ENCODE data around the gene BLMH. TPM values are rescaled to one million over a fixed set of nuclear protein-coding genes. Genes with fewer than 3 reads are reported as not detected.

The BLMH gene
- total RNA-seq, 1 donor from 2014 or later, result 49.5 TPM

- Mint-ChIP-seq H3K9me3 (ENCODE audit: low read depth) (no peaks in the 10 kb centered on the region), H3K27me3 (ENCODE audit: low read depth) (peaks cover 5% of the 10 kb centered on the region), H3K4me3 (ENCODE audit: unreplicated experiment) (no peak overlapping the region), H3K36me3 (ENCODE audit: low read depth) (no peaks in the 10 kb centered on the region), H3K27ac (ENCODE audit: unreplicated experiment) (no peak overlapping the region), H3K4me1 (ENCODE audit: low read depth) (peaks cover 12% of the 10 kb centered on the region)
- DNase-seq (ENCODE audit: low spot score), result no peak
- no peak for TF ChIP-seq CTCF (IDR thresholded peaks at IDR 0.05)
These were observed 33.0 kb upstream of the BLMH start for GRCh38 chr17:30324723-30325122.

GRCh38 chr17:30323895-30324319 lies 32.2 kb upstream of the BLMH start:
- no peak overlapping the region for H3K4me3 Mint-ChIP-seq (ENCODE audit: unreplicated experiment)
- no peaks in the 10 kb centered on the region for H3K9me3 Mint-ChIP-seq (ENCODE audit: low read depth)
- H3K27me3 Mint-ChIP-seq (ENCODE audit: low read depth), result peaks cover 4% of the 10 kb centered on the region
- H3K27ac Mint-ChIP-seq (ENCODE audit: unreplicated experiment), result no peak overlapping the region
- TF ChIP-seq CTCF (IDR thresholded peaks at IDR 0.05), result no peak
- peaks cover 12% of the 10 kb centered on the region for H3K4me1 Mint-ChIP-seq (ENCODE audit: low read depth)
- DNase-seq (ENCODE audit: low spot score), result no peak
- no peaks in the 10 kb centered on the region for H3K36me3 Mint-ChIP-seq (ENCODE audit: low read depth)

- peaks cover 4% of the 10 kb centered on the region for H3K27me3 Mint-ChIP-seq (ENCODE audit: low read depth)
- no peak for TF ChIP-seq CTCF (IDR thresholded peaks at IDR 0.05)
- H3K9me3 Mint-ChIP-seq (ENCODE audit: low read depth), result no peaks in the 10 kb centered on the region
- H3K4me1 Mint-ChIP-seq (ENCODE audit: low read depth), result peaks cover 12% of the 10 kb centered on the region
- H3K27ac Mint-ChIP-seq (ENCODE audit: unreplicated experiment), result peak overlapping the region; percentile 53
- H3K36me3 Mint-ChIP-seq (ENCODE audit: low read depth), result no peaks in the 10 kb centered on the region
- no peak for DNase-seq (ENCODE audit: low spot score)
- no peak overlapping the region for H3K4me3 Mint-ChIP-seq (ENCODE audit: unreplicated experiment)
These were observed 31.6 kb upstream of the BLMH start for GRCh38 chr17:30323262-30323894.

- TF ChIP-seq CTCF (IDR thresholded peaks at IDR 0.05), result no peak
- H3K4me1 Mint-ChIP-seq (ENCODE audit: low read depth), result peaks cover 16% of the 10 kb centered on the region
- H3K27ac Mint-ChIP-seq (ENCODE audit: unreplicated experiment), result no peak overlapping the region
- DNase-seq (ENCODE audit: low spot score), result no peak
- H3K9me3 Mint-ChIP-seq (ENCODE audit: low read depth), result no peaks in the 10 kb centered on the region
- H3K4me3 Mint-ChIP-seq (ENCODE audit: unreplicated experiment), result no peak overlapping the region
- no peaks in the 10 kb centered on the region for H3K36me3 Mint-ChIP-seq (ENCODE audit: low read depth)
- H3K27me3 Mint-ChIP-seq (ENCODE audit: low read depth), result peaks cover 4% of the 10 kb centered on the region
These were observed 29.6 kb upstream of the BLMH start for GRCh38 chr17:30321314-30321713.

GRCh38 chr17:30318155-30318554 lies 26.4 kb upstream of the BLMH start:
- H3K36me3 Mint-ChIP-seq (ENCODE audit: low read depth), result no peaks in the 10 kb centered on the region
- H3K27ac Mint-ChIP-seq (ENCODE audit: unreplicated experiment), result no peak overlapping the region
- TF ChIP-seq CTCF (IDR thresholded peaks at IDR 0.05), result no peak
- peaks cover 17% of the 10 kb centered on the region for H3K27me3 Mint-ChIP-seq (ENCODE audit: low read depth)
- no peak overlapping the region for H3K4me3 Mint-ChIP-seq (ENCODE audit: unreplicated experiment)
- H3K4me1 Mint-ChIP-seq (ENCODE audit: low read depth), result peaks cover 4% of the 10 kb centered on the region
- H3K9me3 Mint-ChIP-seq (ENCODE audit: low read depth), result no peaks in the 10 kb centered on the region
- DNase-seq (ENCODE audit: low spot score), result no peak
